Stimulated activated CD4-positive, alpha-beta T cell treated with anti-CD3 and anti-CD28 coated beads, Interleukin-1b, Interleukin-23, amount 100 ng/mL, for 24 hours (primary cell): Measurements from ENCODE around the gene IKZF1.

ENCODE experiments used
- DNase-seq, 4 experiments: peaks; one replicate each; pipeline ENCODE4 v3.0.0-alpha.2; 2020; ENCODE audit warnings: low read depth in 4 of 4, low spot score in 1 of 4

The IKZF1 gene

GRCh38 chr7:50352751-50353150 lies 48.2 kb downstream of the IKZF1 start:
- DNase-seq, result no peak

- no peak for DNase-seq
Observed at GRCh38 chr7:50353201-50353600, 48.7 kb downstream of the IKZF1 start.

GRCh38 chr7:50353894-50354595 lies 49.5 kb downstream of the IKZF1 start:
- DNase-seq, result no peak

GRCh38 chr7:50355817-50356178 lies 51.3 kb downstream of the IKZF1 start:
- no peak for DNase-seq

GRCh38 chr7:50356212-50356944 lies 51.9 kb downstream of the IKZF1 start:
- no peak for DNase-seq

- no peak for DNase-seq
Observed at GRCh38 chr7:50356945-50357268, 52.4 kb downstream of the IKZF1 start.

GRCh38 chr7:50357426-50357825 lies 52.9 kb downstream of the IKZF1 start:
- DNase-seq, result no peak

- no peak for DNase-seq
Observed at GRCh38 chr7:50358041-50358705, 53.7 kb downstream of the IKZF1 start.

GRCh38 chr7:50358779-50359178 lies 54.3 kb downstream of the IKZF1 start:
- no peak for DNase-seq

GRCh38 chr7:50359258-50359994 lies 54.9 kb downstream of the IKZF1 start:
- DNase-seq, result no peak

GRCh38 chr7:50359995-50360925 lies 55.7 kb downstream of the IKZF1 start:
- DNase-seq, result peak in 2 of 4 experiments; percentile 68 to 72

GRCh38 chr7:50362142-50362541 lies 57.6 kb downstream of the IKZF1 start:
- DNase-seq, result no peak

- no peak for DNase-seq
Observed at GRCh38 chr7:50362712-50363282, 58.3 kb downstream of the IKZF1 start.

GRCh38 chr7:50363327-50364060 lies 59.0 kb downstream of the IKZF1 start:
- DNase-seq, result no peak

GRCh38 chr7:50364645-50365044 lies 60.1 kb downstream of the IKZF1 start:
- no peak for DNase-seq

GRCh38 chr7:50366311-50366710 lies 61.8 kb downstream of the IKZF1 start:
- DNase-seq, result no peak

- no peak for DNase-seq
Observed at GRCh38 chr7:50367100-50367499, 62.6 kb downstream of the IKZF1 start.

- no peak for DNase-seq
Observed at GRCh38 chr7:50367570-50367969, 63.1 kb downstream of the IKZF1 start.

GRCh38 chr7:50368366-50368765 lies 63.9 kb downstream of the IKZF1 start:
- no peak for DNase-seq
